CD4-positive, alpha-beta T cell treated with Interferon gamma for 1 hour (primary cell): Measurements from ENCODE around the gene C2orf68.
A peak's percentile ranks its signal among the peaks of the same experiment; 100 is the strongest.
"Not testable (repeated sequence)": the region's sequence is repeated elsewhere in the genome, so short reads cannot be mapped to it uniquely, and the experiment has no call there.

Experiments used
- DNase-seq: peaks from one replicate; pipeline ENCODE4 v3.0.0-alpha.2; 2020

Gene C2orf68

DNA sequence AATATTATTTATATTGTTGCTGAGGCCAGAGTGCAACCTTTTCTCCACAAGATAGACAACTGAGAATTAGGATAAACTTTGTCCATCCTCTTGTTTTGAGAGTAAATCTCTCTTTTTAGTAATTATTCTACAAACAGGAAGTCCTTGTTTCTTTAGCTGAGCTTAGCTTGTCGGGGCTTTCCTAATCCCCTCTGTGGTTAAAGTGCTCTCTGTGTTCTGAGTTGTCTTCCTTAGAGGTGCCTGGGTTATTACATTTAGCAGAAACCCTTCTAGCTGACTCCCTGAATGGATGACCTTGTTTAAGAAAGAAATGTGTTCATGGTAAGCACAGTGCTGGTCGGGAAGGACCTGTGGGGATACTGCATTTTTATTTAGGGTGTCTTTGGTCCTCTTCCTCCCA, 16.8 kb upstream of the C2orf68 start:
- DNase-seq = no peak

DNA sequence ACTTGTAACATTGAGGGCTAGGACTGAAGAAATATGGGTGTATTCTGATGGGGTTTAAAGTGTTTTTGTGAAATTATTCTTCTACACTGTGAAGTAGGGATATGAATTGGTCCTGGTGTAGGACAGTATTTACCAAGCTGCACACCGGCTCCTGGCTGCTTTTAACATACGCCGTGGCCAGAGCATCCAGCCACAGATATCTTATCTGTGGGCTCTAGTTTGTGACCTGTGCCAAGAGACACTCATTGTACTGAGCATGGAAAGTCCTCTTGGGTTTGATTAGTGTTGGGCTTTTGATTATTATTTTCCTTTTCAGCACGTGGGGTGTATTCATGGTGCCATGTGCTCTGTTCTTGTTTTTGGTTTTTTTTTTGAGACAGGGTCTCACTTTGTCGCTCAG, 12.1 kb upstream of the C2orf68 start:
- no peak for DNase-seq

DNA sequence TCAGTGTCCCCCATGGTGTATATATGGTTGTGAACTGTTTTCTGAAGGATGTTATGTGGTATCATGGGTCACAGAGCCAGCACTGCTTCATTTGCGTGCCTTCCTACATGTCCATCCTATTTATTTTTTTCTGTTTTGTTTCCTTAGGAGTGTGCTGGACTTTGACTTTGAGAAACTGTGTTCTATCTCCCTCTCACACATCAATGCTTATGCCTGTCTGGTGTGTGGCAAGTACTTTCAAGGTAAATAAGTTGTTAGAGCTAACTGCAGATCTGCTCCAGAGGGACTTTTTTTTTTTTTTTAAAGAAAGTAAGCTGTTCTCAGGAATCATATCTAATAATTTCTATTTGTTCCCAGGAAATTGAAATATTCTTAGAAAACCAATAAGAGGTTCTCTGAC, 9.5 kb upstream of the C2orf68 start:
- no peak for DNase-seq

GRCh38 chr2:85619617-85620016, 7.8 kb upstream of the C2orf68 start:
- no peak for DNase-seq

DNA sequence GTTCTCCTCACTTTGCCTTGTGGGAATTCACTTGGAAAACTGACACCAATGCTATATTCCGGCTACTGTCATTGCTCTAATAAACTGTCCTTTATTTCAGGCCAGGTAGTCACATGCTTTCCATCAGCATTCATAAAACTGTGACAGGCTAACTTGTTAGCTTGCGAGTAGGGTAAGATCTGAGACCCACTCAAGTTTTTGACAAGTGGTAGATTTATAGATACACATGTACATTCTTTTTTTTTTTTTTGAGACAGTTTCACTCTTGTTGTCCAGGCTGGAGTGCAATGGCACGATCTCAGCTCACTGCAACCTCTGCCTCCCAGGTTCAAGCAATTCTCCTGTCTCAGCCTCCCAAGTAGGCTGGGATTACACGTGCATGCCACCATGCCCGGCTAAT, 5.9 kb upstream of the C2orf68 start:
- not testable (repeated sequence) for DNase-seq

DNA sequence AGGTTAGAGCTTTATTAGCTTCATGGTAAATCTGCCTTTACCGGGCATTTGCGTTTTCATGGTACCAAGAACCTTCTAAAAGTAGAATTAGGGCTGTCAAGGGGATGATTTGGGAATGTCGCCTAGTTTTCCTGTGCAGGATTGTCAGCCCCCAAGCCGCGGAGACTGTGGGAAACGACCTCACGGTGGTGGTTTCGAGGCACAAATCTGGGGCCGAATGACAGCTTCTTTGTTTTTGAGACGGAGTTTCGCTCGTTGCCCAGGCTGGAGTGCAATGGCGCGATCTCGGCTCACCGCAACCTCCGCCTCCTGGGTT, 3.5 kb upstream of the C2orf68 start:
- no peak for DNase-seq

GRCh38 chr2:85614757-85615156, 2.9 kb upstream of the C2orf68 start:
- not testable (repeated sequence) for DNase-seq

DNA sequence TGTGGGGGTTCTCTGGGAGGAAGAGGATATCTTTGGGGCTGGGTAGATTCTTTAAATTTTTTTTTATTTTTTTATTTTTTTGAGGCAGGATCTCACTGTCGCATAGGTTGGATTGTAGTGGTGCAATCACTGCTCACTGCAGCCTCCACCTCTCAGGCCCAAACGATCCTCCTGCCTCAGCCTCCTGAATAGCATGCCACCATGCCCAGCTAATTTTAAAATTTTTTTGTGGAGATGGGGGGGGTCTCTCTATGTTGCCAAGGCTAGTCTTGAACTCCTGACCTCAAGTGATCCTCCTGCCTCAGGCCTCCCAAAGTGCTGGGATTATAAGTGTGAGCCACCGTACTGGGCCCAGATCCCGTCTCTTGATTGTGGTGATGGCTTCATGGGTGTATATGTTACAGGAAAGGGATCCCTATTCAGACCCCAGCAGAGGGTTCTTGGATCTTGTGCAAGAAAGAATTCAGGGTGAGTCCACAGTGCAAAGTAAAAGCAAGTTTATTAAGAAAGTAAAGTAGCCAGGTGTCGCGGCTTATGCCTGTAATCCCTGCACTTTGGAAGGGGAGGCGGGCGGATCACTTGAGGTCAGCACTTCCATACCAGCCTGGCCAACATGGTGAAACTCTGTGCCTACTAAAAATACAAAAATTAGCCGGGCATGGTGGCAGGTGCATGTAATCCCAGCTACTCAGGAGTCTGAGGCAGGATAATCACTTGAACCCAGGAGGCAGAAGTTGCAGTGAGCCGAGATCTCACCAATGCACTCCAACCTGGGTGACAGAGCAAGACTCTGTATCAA, 2.0 kb upstream of the C2orf68 start:
- DNase-seq = no peak

DNA sequence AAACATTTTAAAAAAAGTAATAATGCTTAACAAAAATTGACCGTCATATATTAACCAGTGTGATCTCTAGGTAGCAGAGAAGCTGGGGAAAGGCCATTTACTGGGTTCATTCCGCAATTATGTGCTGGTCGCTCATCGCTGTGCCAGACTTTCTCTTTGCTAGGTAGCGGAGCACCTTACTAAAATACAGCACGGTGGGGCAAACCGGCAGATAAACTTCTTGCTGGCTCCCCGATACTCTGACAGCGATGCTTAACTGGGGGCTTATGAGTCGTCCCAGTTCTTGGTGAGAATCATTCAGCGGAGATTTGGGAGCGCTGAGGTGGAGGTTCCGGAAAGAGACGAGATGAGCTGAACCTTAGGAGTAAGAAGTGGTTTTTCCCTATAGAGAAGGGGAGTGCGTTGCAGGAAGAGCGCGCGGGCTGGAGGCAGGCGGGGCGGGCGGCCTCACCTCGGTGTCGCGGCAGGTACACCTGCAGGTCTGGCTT, 605 bp downstream of the C2orf68 start:
- DNase-seq = no peak

- no peak for DNase-seq
Measured at GRCh38 chr2:85607268-85608215, 4.3 kb downstream of the C2orf68 start.

- no peak for DNase-seq
Measured at GRCh38 chr2:85606116-85606455, 5.8 kb downstream of the C2orf68 start.

DNA sequence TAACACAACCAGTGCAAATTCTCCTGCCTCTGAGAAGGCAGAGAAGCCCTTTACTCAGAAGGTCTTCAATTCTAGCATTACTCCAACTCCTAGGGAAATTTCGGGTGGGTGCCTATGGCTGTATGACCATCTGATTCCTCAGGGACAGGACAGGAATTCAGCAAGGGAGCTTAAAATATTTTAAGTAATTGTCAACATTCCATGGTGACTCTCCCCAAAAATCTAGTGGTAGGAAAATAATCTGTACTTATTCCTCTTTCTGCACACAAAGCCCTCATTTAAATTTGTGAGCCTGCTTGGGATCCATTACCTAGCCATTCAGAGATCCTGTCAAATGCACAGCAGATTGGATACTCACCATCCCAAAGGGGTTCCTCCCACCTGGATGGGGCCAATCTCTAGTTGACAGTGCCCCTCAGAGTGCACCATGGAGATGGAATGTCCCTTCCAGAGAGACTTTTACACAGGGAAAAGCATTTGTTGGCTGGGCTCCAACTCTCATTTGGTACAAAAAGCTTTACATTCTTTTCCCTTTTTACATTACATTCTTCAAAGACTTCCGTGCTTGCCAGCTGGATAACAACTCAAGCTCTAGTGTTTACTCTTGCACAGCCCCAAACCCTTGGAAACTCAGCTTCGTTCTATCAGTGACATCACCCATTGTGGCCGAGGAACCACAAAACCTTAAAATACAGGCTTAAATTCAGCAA, 6.3 kb downstream of the C2orf68 start:
- no peak for DNase-seq

DNA sequence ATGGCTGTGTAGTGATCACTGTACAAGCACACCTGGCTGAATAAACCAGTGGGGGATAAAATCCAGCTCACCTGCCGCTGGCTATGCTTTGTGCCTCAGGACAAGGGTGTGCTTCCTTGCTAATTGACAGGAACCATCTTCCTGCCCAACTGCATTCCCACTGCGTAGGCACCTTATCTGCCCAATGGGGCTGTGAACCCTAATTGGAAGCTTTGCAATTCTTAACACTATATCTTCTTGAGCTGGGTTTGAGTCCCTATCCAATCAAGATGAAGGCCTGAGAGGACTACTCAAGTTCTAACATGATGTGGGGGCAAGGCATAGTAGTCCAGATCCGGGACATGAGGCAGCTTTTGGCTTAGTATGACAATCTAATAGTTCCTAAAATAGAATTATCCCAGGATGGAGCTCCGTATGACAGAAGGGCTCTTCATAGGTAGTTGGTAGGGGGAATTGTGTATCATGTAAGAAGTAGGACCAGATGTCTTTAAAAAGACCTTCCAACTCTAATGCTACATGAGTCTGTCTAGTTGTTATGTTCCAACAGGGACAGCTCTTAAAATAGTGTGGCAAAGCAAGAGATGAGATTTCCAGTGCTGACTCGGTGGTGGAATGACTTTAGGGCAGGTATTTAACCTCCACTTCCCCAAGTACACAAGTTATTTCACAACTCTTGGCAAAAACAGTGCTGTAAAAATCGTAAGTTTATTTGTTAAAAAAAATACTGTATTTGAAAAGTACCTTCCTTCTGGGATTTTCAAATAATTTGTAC, 7.1 kb downstream of the C2orf68 start:
- no peak for DNase-seq

DNA sequence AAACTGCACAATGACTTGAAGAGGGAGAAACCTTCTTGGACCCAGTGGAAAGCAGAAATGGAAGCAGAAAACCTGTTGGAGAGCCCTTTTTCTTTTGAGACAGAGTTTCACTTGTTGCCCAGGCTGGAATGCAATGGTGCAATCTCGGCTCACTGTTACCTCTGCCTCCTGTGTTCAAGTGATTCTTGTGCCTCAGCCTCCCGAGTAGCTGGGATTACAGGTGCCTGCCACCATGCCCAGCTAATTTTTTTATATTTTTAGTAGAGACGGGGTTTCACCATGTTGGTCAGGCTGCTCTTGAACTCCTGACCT, 7.8 kb downstream of the C2orf68 start:
- DNase-seq = not testable (repeated sequence)

GRCh38 chr2:85602476-85603234, 9.2 kb downstream of the C2orf68 start, which contains the start of gene TMEM150A:
TMEM150A (minus strand) TSS chr2:85602698; CDS start chr2:85601948, 750 bp downstream.
- DNase-seq = peak; percentile 88

DNA sequence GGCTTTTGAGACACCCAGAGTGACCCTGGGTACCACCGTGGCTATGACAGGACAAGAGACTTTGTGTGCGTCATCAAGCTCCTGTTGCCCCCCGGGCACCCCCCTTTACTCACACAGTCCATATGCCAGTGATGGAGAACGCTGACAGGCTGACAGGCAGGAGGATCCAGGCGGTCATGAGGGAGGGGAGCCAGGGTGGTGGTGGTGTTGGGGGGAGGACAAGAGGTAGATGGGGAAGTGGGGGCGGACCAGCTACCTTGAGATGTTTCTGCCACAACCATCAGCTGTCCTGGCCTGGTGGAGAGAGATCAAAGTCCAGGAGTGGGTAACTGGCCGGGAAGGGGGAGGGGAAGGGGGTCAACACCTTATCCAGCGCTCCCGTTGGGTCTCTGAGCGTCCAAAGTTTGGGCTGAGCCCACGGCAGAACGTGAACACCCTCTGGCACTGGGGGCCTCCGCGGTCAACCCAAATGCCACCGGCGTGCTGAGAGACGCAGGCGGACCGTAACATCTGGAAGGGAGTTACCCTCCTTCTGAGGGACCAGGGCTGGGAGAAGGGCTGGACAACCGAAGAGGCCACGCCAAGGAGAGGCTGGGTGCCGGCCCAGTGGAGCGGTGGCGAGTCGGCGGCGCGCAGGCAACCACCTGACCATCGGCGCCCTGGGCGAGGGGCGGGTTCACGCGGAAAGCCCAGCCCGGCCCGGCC, 9.9 kb downstream of the C2orf68 start:
- DNase-seq = no peak

- no peak for DNase-seq
Measured at GRCh38 chr2:85600951-85601770, 10.7 kb downstream of the C2orf68 start.

DNA sequence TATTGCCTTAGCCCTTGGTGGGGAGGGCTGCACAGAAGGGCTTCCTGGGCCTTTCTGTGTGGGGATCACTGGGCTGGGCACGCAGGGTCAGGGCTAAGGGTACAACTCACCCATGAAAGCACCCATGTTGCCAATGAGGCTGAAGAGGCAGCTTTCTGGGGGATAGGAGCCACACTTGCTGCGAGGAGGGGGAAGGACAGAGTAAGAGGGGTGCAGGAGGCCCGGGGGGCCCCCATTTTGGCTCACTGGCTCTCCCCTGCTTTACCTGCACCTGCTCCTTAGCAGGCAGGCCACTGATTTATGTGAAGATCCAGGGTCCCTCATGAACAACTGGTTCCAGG, 11.7 kb downstream of the C2orf68 start:
- no peak for DNase-seq

- no peak for DNase-seq
Measured at GRCh38 chr2:85599468-85600234, 12.2 kb downstream of the C2orf68 start.
